Neural progenitor cell (in vitro differentiated cells): Measurements from ENCODE around the gene MT1E.

Experiments used
- CTCF ChIP-seq: fragments of 200-600 bp; sonication (generic); IDR thresholded peaks from 2 replicates; pipeline ENCODE4 v1.5.1; 2017; ENCODE audit warnings: antibody characterized with exemption, mild to moderate bottlenecking
- EZH2phosphoT487 ChIP-seq: fragments of 200-600 bp; sonication (generic); IDR thresholded peaks from 2 replicates; pipeline ENCODE4 v1.6.1; 2017; ENCODE audit warnings: antibody characterized with exemption

DNA sequence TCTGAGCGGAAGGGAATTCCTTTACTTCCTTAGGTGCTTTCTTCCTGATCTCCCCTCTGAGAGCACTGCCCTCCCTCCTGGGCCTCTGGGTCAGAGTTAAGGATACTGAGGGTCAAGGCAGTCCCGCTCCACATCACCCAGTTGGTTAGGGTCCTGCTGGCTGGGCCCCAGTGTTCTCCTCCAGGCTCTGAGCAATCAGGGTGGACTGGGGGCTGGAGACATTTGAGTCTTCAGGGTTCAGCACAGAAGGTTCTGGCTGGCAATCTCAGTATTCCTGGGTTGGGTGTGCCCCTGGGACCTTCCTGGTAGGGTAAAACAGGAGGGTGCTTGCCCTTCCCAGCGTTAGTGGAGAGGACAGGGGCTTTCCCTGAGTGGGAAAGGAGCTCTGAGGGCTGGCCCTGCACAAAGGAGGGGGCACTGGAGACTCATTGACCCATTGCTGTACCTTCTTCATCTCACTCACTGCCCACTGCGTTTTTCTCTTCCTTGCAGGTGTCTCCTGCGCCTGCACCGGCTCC is 7.3 kb downstream of the MT1E start:
- TF ChIP-seq CTCF (no peak), EZH2phosphoT487 (no peak)
